NCI-H82 (cell line): ENCODE measurements around the gene CD163L1.
"Not testable (repeated sequence)": the region's sequence is repeated elsewhere in the genome, so short reads cannot be mapped to it uniquely, and the experiment has no call there.

Experiments used
- DNase-seq: peaks from one replicate; lab custom pipeline; 2025; lab: John Stamatoyannopoulos, UW

CD163L1 gene

GRCh38 chr12:7404275-7404674 is 39.7 kb downstream of the CD163L1 start:
- no peak for DNase-seq

- no peak for DNase-seq
These were observed 40.5 kb downstream of the CD163L1 start for GRCh38 chr12:7403466-7403865.

- DNase-seq: no peak
These were observed 44.9 kb downstream of the CD163L1 start for GRCh38 chr12:7399089-7399488.

GRCh38 chr12:7396418-7396817 is 47.5 kb downstream of the CD163L1 start:
- DNase-seq: no peak

- DNase-seq: no peak
These were observed 48.0 kb downstream of the CD163L1 start for GRCh38 chr12:7395950-7396349.

- DNase-seq: no peak
These were observed 56.7 kb downstream of the CD163L1 start for GRCh38 chr12:7387289-7387688.

GRCh38 chr12:7383157-7383556 is 60.8 kb downstream of the CD163L1 start:
- no peak for DNase-seq

- no peak for DNase-seq
These were observed 67.8 kb downstream of the CD163L1 start for GRCh38 chr12:7376196-7376595.

- DNase-seq: no peak
These were observed 68.8 kb downstream of the CD163L1 start for GRCh38 chr12:7375145-7375543.

GRCh38 chr12:7374423-7375144 is 69.4 kb downstream of the CD163L1 start:
- DNase-seq: peak; percentile 78

GRCh38 chr12:7373226-7373625 is 70.7 kb downstream of the CD163L1 start:
- DNase-seq: peak; percentile 84

- no peak for DNase-seq
These were observed 74.7 kb downstream of the CD163L1 start for GRCh38 chr12:7369274-7369729.

- no peak for DNase-seq
These were observed 81.2 kb downstream of the CD163L1 start for GRCh38 chr12:7362734-7363133.

GRCh38 chr12:7361265-7361664 is 82.7 kb downstream of the CD163L1 start:
- no peak for DNase-seq

GRCh38 chr12:7354529-7354928 is 89.4 kb downstream of the CD163L1 start:
- peak; percentile 1 for DNase-seq

- DNase-seq: no peak
These were observed 91.3 kb downstream of the CD163L1 start for GRCh38 chr12:7352661-7353060.

GRCh38 chr12:7351177-7351576 is 92.8 kb downstream of the CD163L1 start:
- DNase-seq: peak; percentile 3

GRCh38 chr12:7349418-7349817 is 94.5 kb downstream of the CD163L1 start:
- DNase-seq: no peak

GRCh38 chr12:7346551-7347225 is 97.3 kb downstream of the CD163L1 start:
- no peak for DNase-seq

GRCh38 chr12:7344833-7345606 is 98.9 kb downstream of the CD163L1 start:
- DNase-seq: no peak

- DNase-seq: no peak
These were observed 104.3 kb downstream of the CD163L1 start for GRCh38 chr12:7339675-7340074.

GRCh38 chr12:7337790-7338189 is 106.2 kb downstream of the CD163L1 start:
- not testable (repeated sequence) for DNase-seq

GRCh38 chr12:7327918-7328317 is 116.0 kb downstream of the CD163L1 start:
- DNase-seq: no peak
